Endothelial cell of umbilical vein (primary cell): Measurements from ENCODE around the gene FAM83C. TPM values are rescaled to one million over a fixed set of nuclear protein-coding genes. Genes with fewer than 3 reads are reported as not detected.

ENCODE experiments used
- BruUV-seq: library from RNA; stranded (reverse); fragments of 400-500 nt; replicated peaks from 2 replicates; lab custom pipeline; 2021; lab: Mats Ljungman, UMichigan
- CTCF ChIA-PET: fragments of 300-600, 350-600 bp; sonication (Branson Sonifier 250); formaldehyde crosslinking; loops from one replicate; lab custom pipeline; 2021; ENCODE audit warnings: antibody characterized with exemption, inconsistent platforms; lab: Charles Lee
- POLR2A ChIA-PET: fragments of 300-600, 350-600 bp; sonication (Branson Sonifier 250); formaldehyde crosslinking; loops from one replicate; lab custom pipeline; 2021; ENCODE audit warnings: antibody characterized with exemption, inconsistent platforms; lab: Charles Lee
- DNase-seq: peaks from one replicate; pipeline ENCODE4 v3.0.0-alpha.2; 2011; ENCODE audit warnings: low read depth, low spot score
- FAIRE-seq: peaks from 2 replicates; lab custom pipeline; 2011; peaks lifted over from hg19 to GRCh38; lab: Jason Lieb, UNC
- H2AFZ ChIP-seq: 2 replicates; pipeline ENCODE4 v1.6.0; 2012; ENCODE audit warnings: low read depth, low read length, control low read depth, inconsistent platforms
- H3K27ac ChIP-seq: 2 replicates; pipeline ENCODE4 v1.5.1; 2011; ENCODE audit warnings: low read depth, mild to moderate bottlenecking, control low read depth, low read length, moderate library complexity; ENCODE audit not compliant: insufficient read depth
- H3K27me3 ChIP-seq, 2 experiments: 2 replicates each; pipeline versions ENCODE4 v1.6.0 to v1.6.1; 2011; ENCODE audit warnings: low read length in 2 of 2, mixed read lengths in 1 of 2; ENCODE audit not compliant: control insufficient read depth in 2 of 2, insufficient read depth in 2 of 2
- H3K36me3 ChIP-seq, 2 experiments: 2 replicates in 1 of 2; 3 replicates in 1 of 2; pipeline ENCODE4 v1.5.1; 2011; ENCODE audit warnings: low read length in 2 of 2, mild to moderate bottlenecking in 1 of 2, moderate library complexity in 1 of 2; ENCODE audit not compliant: control insufficient read depth in 2 of 2, insufficient read depth in 2 of 2; ENCODE audit errors: extremely low read depth in 1 of 2
- H3K4me1 ChIP-seq: 3 replicates; pipeline ENCODE4 v1.5.1; 2011; ENCODE audit warnings: mild to moderate bottlenecking, low read length; ENCODE audit not compliant: control insufficient read depth, insufficient read depth; ENCODE audit errors: extremely low read depth
- H3K4me2 ChIP-seq: 2 replicates; pipeline ENCODE4 v1.6.1; 2011; ENCODE audit warnings: low read length, control low read depth, mixed read lengths; ENCODE audit not compliant: insufficient read depth
- H3K4me3 ChIP-seq, 3 experiments: fragments of 200-600 bp in 1 of 3; sonication (generic), shearing (Covaris generic) in 1 of 3; replicated peaks in 1 of 3; 2 replicates each; pipeline ENCODE4 v1.5.1; 2011 to 2016; ENCODE audit warnings: control low read depth in 3 of 3, low read length in 3 of 3, mild to moderate bottlenecking in 2 of 3, inconsistent platforms in 1 of 3, low read depth in 1 of 3, moderate library complexity in 1 of 3; ENCODE audit not compliant: insufficient read depth in 1 of 3
- H3K79me2 ChIP-seq: 2 replicates; pipeline ENCODE4 v1.6.0; 2012; ENCODE audit warnings: low read length, inconsistent platforms; ENCODE audit not compliant: control insufficient read depth, insufficient read depth
- H3K9ac ChIP-seq: replicated peaks from 2 replicates; pipeline ENCODE3; 2011; ENCODE audit warnings: low read length, control low read depth; ENCODE audit not compliant: insufficient read depth; ENCODE audit errors: extremely low read depth
- H3K9me1 ChIP-seq: replicated peaks from 3 replicates; pipeline ENCODE4 v1.6.0; 2011; ENCODE audit warnings: mild to moderate bottlenecking, low read length; ENCODE audit not compliant: control insufficient read depth, insufficient read depth; ENCODE audit errors: extremely low read depth
- H3K9me3 ChIP-seq: replicated peaks from 2 replicates; pipeline ENCODE4 v1.5.1; 2012; ENCODE audit warnings: low read length, inconsistent platforms; ENCODE audit not compliant: control insufficient read depth, insufficient read depth
- H4K20me1 ChIP-seq: replicated peaks from 2 replicates; pipeline ENCODE3; 2011; ENCODE audit warnings: mild to moderate bottlenecking, low read length; ENCODE audit not compliant: control insufficient read depth, insufficient read depth; ENCODE audit errors: extremely low read depth
- CTCF ChIP-seq, 2 donors: IDR thresholded peaks; 1 replicate in 1 of 2; 2 replicates in 1 of 2; pipeline ENCODE4 v1.5.1; 2011; ENCODE audit warnings: low read length in 2 of 2, mild to moderate bottlenecking in 2 of 2, moderate library complexity in 2 of 2, control low read depth in 1 of 2, inconsistent platforms in 1 of 2, low read depth in 1 of 2; ENCODE audit not compliant: insufficient read depth in 1 of 2; ENCODE audit errors: extremely low read depth in 1 of 2
- EZH2 ChIP-seq: IDR thresholded peaks from 2 replicates; pipeline ENCODE4 v1.6.1; 2012; ENCODE audit warnings: borderline replicate concordance, low read depth, mild to moderate bottlenecking, moderate library complexity, low read length, inconsistent platforms; ENCODE audit not compliant: severe bottlenecking
- FOS ChIP-seq: IDR thresholded peaks from 2 replicates; pipeline ENCODE4 v1.6.1; 2011; ENCODE audit warnings: mild to moderate bottlenecking, low read length, moderate library complexity, borderline replicate concordance; ENCODE audit not compliant: insufficient read depth
- GATA2 ChIP-seq: IDR thresholded peaks from 2 replicates; pipeline ENCODE4 v1.7.0; 2011; ENCODE audit warnings: low read depth, mild to moderate bottlenecking, moderate library complexity, mixed read lengths, low read length; ENCODE audit not compliant: insufficient read length, insufficient read depth
- JUN ChIP-seq: IDR thresholded peaks from 2 replicates; pipeline ENCODE4 v1.6.1; 2011; ENCODE audit warnings: borderline replicate concordance, low read depth; ENCODE audit not compliant: insufficient read length, insufficient read depth
- MAX ChIP-seq: IDR thresholded peaks from 2 replicates; pipeline ENCODE4 v1.6.1; 2011; ENCODE audit not compliant: insufficient read depth, insufficient read length
- MYC ChIP-seq: IDR thresholded peaks from one replicate; pipeline ENCODE4 v1.6.1; 2011; ENCODE audit warnings: mild to moderate bottlenecking, low read depth, low read length
- POLR2A ChIP-seq: IDR thresholded peaks from 2 replicates; pipeline ENCODE4 v1.6.1; 2012; ENCODE audit warnings: low read depth, mild to moderate bottlenecking, control low read depth, low read length
- POLR2AphosphoS5 ChIP-seq: IDR thresholded peaks from 2 replicates; pipeline ENCODE4 v1.6.1; 2012; ENCODE audit warnings: low read depth, mild to moderate bottlenecking, control low read depth, low read length, moderate library complexity; ENCODE audit not compliant: insufficient read depth
- dilution Hi-C: fragments of 300-500 bp; cut with MboI; formaldehyde crosslinking; loops from one replicate; pipeline ENCODE4 v1.15.0; 2019; ENCODE audit warnings: low sequenced_read_pairs; ENCODE audit not compliant: extremely low pct_ligation_motif_present
- intact Hi-C: fragments of 100-400 bp; cut with micrococcal nuclease; formaldehyde crosslinking; loops from one replicate; pipeline ENCODE4 v1.10.0; 2022
- polyA plus RNA-seq, 4 experiments: library from polyadenylated mRNA; depleted of rRNA in 3 of 4; stranded (reverse) in 3 of 4; unstranded in 1 of 4; fragments of >200 nt; gene quantifications; 2 replicates each; pipeline versions ENCODE4 v1.2.1 to v1.2.3, GENCODE V29; 2011 to 2012; ENCODE audit warnings: missing spikeins in 1 of 4
- total RNA-seq: library from RNA; stranded (reverse); gene quantifications from 2 replicates; pipeline ENCODE4 v1.2.3, GENCODE V29; 2021

Gene FAM83C
- total and polyA plus RNA-seq, 2 donors (not counting 3 experiments of a cell fraction or from before 2014, with no cell fraction given) = not detected

- Histone ChIP-seq H3K36me3 (no peaks in the 10 kb centered on the region), H3K27me3 (no peaks in the 10 kb centered on the region), H3K9me1 (no peaks in the 10 kb centered on the region), H2AFZ (no peak overlapping the region), H3K9ac (no peak overlapping the region), H3K4me2 (no peak overlapping the region), H3K4me1 (peaks cover 12% of the 10 kb centered on the region), H3K27ac (no peak overlapping the region), H3K4me3 (no peak overlapping the region), H3K9me3 (no peaks in the 10 kb centered on the region), H3K79me2 (peaks cover 16% of the 10 kb centered on the region), H4K20me1 (no peaks in the 10 kb centered on the region)
- CTCF ChIA-PET = interaction anchor here (0.9 to 4.9 kb wide), 4 partner anchors 10 to 143 kb away, joined by 3 to 24 read pairs (median 6); no protein-coding TSS in a partner anchor
- TF ChIP-seq POLR2A (no peak), CTCF (IDR thresholded peaks at IDR 0.05; ENCODE audit: extremely low read depth in 1 of 2, insufficient read depth in 1 of 2, low read depth in 1 of 2, low read length in 2 of 2) (no peak), GATA2 (no peak), MYC (no peak), FOS (no peak), EZH2 (no peak), JUN (no peak), MAX (no peak), POLR2AphosphoS5 (no peak)
- FAIRE-seq (no peak), DNase-seq (no peak)
- POLR2A ChIA-PET = no interaction called here
- dilution Hi-C loops (no loop called here), intact Hi-C loops (no loop called here)
- BruUV-seq = no TSS peak
Measured at GRCh38 chr20:35287509-35288324, 4.5 kb downstream of the FAM83C start.
